Heart left ventricle (tissue), 16 donors: ENCODE data around the gene SWAP70. TPM values are rescaled to one million over a fixed set of nuclear protein-coding genes. Genes with fewer than 3 reads are reported as not detected.

Experiments used
- ATAC-seq, 4 donors: fragments of 200-7000 bp; cut with Tn5 transposase; one replicate each; pipeline ENCODE4 v1.9.1; 2020 to 2022; ENCODE audit warnings: moderate library complexity in 4 of 4, mild to moderate bottlenecking in 3 of 4, moderate number of reproducible peaks in 1 of 4
- DNase-seq, 5 donors: peaks; one replicate each; pipeline ENCODE4 v3.0.0-alpha.2; 2020
- H3K27ac ChIP-seq, 12 donors: fragments of 200-600 bp; sonication (generic) in 4 of 12; one replicate each; pipeline versions ENCODE4 v1.5.0 to v1.8.0; 2016 to 2022; ENCODE audit warnings: mild to moderate bottlenecking in 2 of 12
- H3K27me3 ChIP-seq, 9 donors: fragments of 200-600 bp; sonication (generic) in 2 of 9; one replicate each; pipeline versions ENCODE4 v1.5.1 to v1.8.0; 2016 to 2022; ENCODE audit warnings: mild to moderate bottlenecking in 3 of 9
- H3K36me3 ChIP-seq, 9 donors: fragments of 200-600 bp; sonication (generic) in 2 of 9; one replicate each; pipeline versions ENCODE4 v1.5.0 to v1.8.0; 2018 to 2022; ENCODE audit warnings: mild to moderate bottlenecking in 2 of 9
- H3K4me1 ChIP-seq, 12 donors: fragments of 200-600 bp; sonication (generic) in 4 of 12; one replicate each; pipeline versions ENCODE4 v1.5.0 to v1.8.0; 2016 to 2022; ENCODE audit warnings: mild to moderate bottlenecking in 3 of 12
- H3K4me3 ChIP-seq, 12 donors: fragments of 200-600 bp; sonication (generic) in 4 of 12; one replicate each; pipeline versions ENCODE4 v1.5.0 to v1.8.0; 2017 to 2022; ENCODE audit warnings: mild to moderate bottlenecking in 9 of 12, moderate library complexity in 4 of 12
- H3K9me3 ChIP-seq, 12 donors: fragments of 200-600 bp; sonication (generic) in 4 of 12; one replicate each; pipeline versions ENCODE4 v1.5.0 to v1.8.0; 2016 to 2022; ENCODE audit warnings: mild to moderate bottlenecking in 1 of 12
- CTCF ChIP-seq, 12 donors: fragments of 200-600 bp; sonication (generic) in 4 of 12; IDR thresholded peaks; one replicate each; pipeline versions ENCODE4 v1.5.0 to v1.8.0; 2018 to 2022; ENCODE audit warnings: antibody characterized with exemption in 12 of 12, mild to moderate bottlenecking in 5 of 12
- POLR2A ChIP-seq, 2 donors: fragments of 450-650 bp; IDR thresholded peaks; one replicate each; pipeline ENCODE4 v1.6.1; 2017; ENCODE audit warnings: antibody characterized with exemption in 2 of 2, mild to moderate bottlenecking in 2 of 2, moderate library complexity in 2 of 2
- WGBS, 4 donors: extraction: QIAGEN DNeasy Blood & Tissue Kit in 2 of 4; methylation state at CpG; one replicate each; pipeline versions ENCODE4 v1.1.5 to v1.1.7; 2013 to 2018; 5-methylcytosine and 5-hydroxymethylcytosine counted together
- intact Hi-C, 10 donors: fragments of 100-400 bp; cut with DNase I; formaldehyde crosslinking; loops; one replicate each; pipeline versions ENCODE4 v1.11.1 to v1.14.2; 2022
- polyA plus RNA-seq, 2 donors: library from polyadenylated mRNA; stranded (reverse); fragments of 200-250 nt; gene quantifications; one replicate each; pipeline ENCODE4 v1.2.3, GENCODE V29; 2013
- total RNA-seq, 9 donors: library from RNA; depleted of rRNA in 2 of 9; stranded (reverse); fragments of >200 nt in 2 of 9; fragmentation: NEBNext Ultra II Directional in 3 of 9; extraction: Animal tissue kit (Norgen Biotek cat#: 25700) in 3 of 9; gene quantifications; one replicate each; pipeline versions ENCODE4 v1.1.0 to v1.2.4, GENCODE V29; 2016 to 2023
- donor health status: ischemic (EF 13 %, LVEDD 7.1; RV severe dilation, severe dysfunction).
- donor health status: healthy with polysubstance abuse.
- donor health status: DM: no; HTN: yes; CAD: no.
- donor health status: DM: no; HTN: no; CAD: no.
- donor health status: ischemic (EF 25% LVEDD 6.9; RV normal size, moderate dysfunction).
- donor health status: ischemic (EF 25% LVEDD 5.7; RV mildly dilated, moderate dysfunction).
- donor health status: healthy.
- donor health status: DM: yes; HTN: yes; CAD: no.
- donor health status: ischemic (EF 35%, LVEDD 5.7; RV mildly dilated, moderate dysfunction).
- donor health status: nonischemic (EF 11% LVEDD 7.7; RV severe dilation, severe dysfunction).
- donor health status: DM: yes; HTN: yes; CAD: no.
- donor health status: PGD.
- donor health status: ischemic (EF 29% LVEDD 5.4; RV normal size, mild dysfunction).
- donor health status: nonischemic (EF 23%, LVEDD 6.1; RV moderate dilation, normal function).

The SWAP70 gene
- total and polyA plus RNA-seq, 11 donors: 6.0 to 38.5 (median 21.8) TPM

GRCh38 chr11:9639985-9640384 is 23.9 kb upstream of the SWAP70 start:
- ATAC-seq (peak in 3 of 4 donors; percentile 48 to 73 (median 61)), DNase-seq (no peak)
- Histone ChIP-seq H3K4me3 (no peak overlapping the region), H3K27me3 (no peaks in the 10 kb centered on the region), H3K27ac (peak overlapping the region in 8 of 12 donors; percentile 31 to 85 (median 56)), H3K4me1 (peaks cover 0 to 36% (median 6%) of the 10 kb centered on the region in 12 donors), H3K9me3 (no peaks in the 10 kb centered on the region), H3K36me3 (no peaks in the 10 kb centered on the region)
- TF ChIP-seq POLR2A (IDR thresholded peaks at IDR 0.05) (no peak), CTCF (IDR thresholded peaks at IDR 0.05) (no peak)
- intact Hi-C loops: no loop called here
- 87 to 94% (median 89%) methylated on average over 4 of the region's 4 CpGs for WGBS, 4 donors

GRCh38 chr11:9642894-9643293 is 21.0 kb upstream of the SWAP70 start:
- Histone ChIP-seq H3K27ac (no peak overlapping the region), H3K36me3 (no peaks in the 10 kb centered on the region), H3K27me3 (no peaks in the 10 kb centered on the region), H3K4me1 (peaks cover 0 to 33% (median 6%) of the 10 kb centered on the region in 12 donors), H3K4me3 (no peak overlapping the region), H3K9me3 (peaks cover 0 to 7% (median 0%) of the 10 kb centered on the region in 12 donors)
- 69 to 76% (median 74%) methylated on average over 2 of the region's 2 CpGs for WGBS, 4 donors
- TF ChIP-seq POLR2A (IDR thresholded peaks at IDR 0.05) (no peak), CTCF (IDR thresholded peaks at IDR 0.05) (no peak)
- no peak for ATAC-seq
- DNase-seq: peak in 1 of 5 donors; percentile 35
- intact Hi-C loops: no loop called here

GRCh38 chr11:9643751-9644150 is 20.1 kb upstream of the SWAP70 start:
- Histone ChIP-seq H3K27me3 (no peaks in the 10 kb centered on the region), H3K4me3 (no peak overlapping the region), H3K4me1 (peaks cover 0 to 30% (median 3%) of the 10 kb centered on the region in 12 donors), H3K27ac (no peak overlapping the region), H3K9me3 (peaks cover 0 to 7% (median 0%) of the 10 kb centered on the region in 12 donors), H3K36me3 (no peaks in the 10 kb centered on the region)
- no peak for TF ChIP-seq CTCF (IDR thresholded peaks at IDR 0.05)
- TF ChIP-seq POLR2A (IDR thresholded peaks at IDR 0.05): no peak
- ATAC-seq (no peak), DNase-seq (no peak)
- WGBS, 4 donors: 82 to 92% (median 89%) methylated on average over 3 of the region's 3 CpGs
- intact Hi-C loops: no loop called here

- peaks cover 0 to 7% (median 0%) of the 10 kb centered on the region in 12 donors for H3K9me3 ChIP-seq
- H3K4me3 ChIP-seq: no peak overlapping the region
- H3K36me3 ChIP-seq: no peaks in the 10 kb centered on the region
- no peak for ATAC-seq
- WGBS, 4 donors: 76 to 94% (median 82%) methylated on average over 1 of the region's 1 CpG
- H3K27me3 ChIP-seq: no peaks in the 10 kb centered on the region
- peaks cover 0 to 12% (median 0%) of the 10 kb centered on the region in 12 donors for H3K4me1 ChIP-seq
- H3K27ac ChIP-seq: no peak overlapping the region
- DNase-seq: no peak
- no peak for TF ChIP-seq POLR2A (IDR thresholded peaks at IDR 0.05)
- no peak for TF ChIP-seq CTCF (IDR thresholded peaks at IDR 0.05)
- intact Hi-C loops: no loop called here
These were observed 18.0 kb upstream of the SWAP70 start for GRCh38 chr11:9645881-9646280.
